HuH-7.5 (cell line): ENCODE measurements around the gene PAPSS2.
A peak's percentile ranks its signal among the peaks of the same experiment; 100 is the strongest.
"Not testable (repeated sequence)": the region's sequence is repeated elsewhere in the genome, so short reads cannot be mapped to it uniquely, and the experiment has no call there.

Source experiments
- DNase-seq: peaks from one replicate; pipeline ENCODE4 v3.0.0; 2011; ENCODE audit warnings: low spot score

PAPSS2 gene

DNA sequence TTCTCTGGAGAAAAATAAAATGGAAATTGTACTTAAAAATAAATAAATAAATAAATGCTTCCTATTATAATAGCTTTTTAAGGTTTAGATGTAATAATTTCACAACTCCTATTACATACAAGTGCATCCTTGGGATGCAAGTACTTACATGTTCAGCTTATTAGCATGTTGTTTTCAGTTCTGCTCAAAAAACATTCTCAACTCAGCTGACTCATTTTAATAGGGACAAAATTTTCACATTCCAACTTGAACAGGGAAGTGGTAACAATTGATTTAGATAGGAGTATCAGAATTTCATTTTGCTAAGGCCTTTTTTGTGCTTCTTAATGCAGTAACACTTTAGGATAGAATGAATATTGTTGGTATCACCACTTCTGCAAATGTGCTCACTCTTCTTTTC, 16.7 kb upstream of the PAPSS2 start:
- DNase-seq = no peak

DNA sequence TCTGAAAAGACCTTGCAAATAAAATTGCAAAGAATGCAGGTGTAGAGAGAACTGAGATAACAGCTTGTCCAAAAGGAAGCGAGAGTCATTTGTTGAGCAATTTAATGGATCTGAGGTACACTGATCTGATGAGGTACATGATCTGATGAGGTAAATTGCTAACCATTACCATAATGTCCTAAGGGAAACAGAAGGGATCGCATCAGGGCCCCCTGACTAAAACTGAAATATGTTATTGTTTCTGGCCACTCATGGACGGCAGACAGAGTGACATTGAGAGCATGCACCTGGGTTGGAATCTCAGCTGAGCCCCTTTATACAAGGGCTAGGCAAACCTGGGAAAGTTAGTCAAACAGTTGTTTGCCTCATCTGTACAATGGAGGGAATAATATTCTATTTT, 15.8 kb upstream of the PAPSS2 start:
- no peak for DNase-seq

DNA sequence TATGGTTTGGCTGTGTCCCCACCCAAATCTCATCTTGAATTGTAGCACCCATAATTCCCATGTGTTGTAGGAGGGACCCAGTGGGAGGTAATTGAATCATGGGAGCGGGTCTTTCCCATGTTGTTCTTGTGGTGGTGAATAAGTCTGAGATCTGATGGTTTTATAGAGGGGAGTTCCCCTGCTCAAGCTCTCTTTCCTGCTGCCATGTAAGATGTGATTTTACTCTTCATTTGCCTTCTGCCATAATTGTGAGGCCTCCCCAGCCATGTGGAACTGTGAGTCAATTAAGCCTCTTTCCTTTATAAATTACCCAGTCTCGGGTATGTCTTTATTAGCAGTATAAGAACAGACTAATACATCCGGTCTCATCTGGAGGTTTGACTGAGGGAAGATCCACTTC, 15.2 kb upstream of the PAPSS2 start:
- not testable (repeated sequence) for DNase-seq

DNA sequence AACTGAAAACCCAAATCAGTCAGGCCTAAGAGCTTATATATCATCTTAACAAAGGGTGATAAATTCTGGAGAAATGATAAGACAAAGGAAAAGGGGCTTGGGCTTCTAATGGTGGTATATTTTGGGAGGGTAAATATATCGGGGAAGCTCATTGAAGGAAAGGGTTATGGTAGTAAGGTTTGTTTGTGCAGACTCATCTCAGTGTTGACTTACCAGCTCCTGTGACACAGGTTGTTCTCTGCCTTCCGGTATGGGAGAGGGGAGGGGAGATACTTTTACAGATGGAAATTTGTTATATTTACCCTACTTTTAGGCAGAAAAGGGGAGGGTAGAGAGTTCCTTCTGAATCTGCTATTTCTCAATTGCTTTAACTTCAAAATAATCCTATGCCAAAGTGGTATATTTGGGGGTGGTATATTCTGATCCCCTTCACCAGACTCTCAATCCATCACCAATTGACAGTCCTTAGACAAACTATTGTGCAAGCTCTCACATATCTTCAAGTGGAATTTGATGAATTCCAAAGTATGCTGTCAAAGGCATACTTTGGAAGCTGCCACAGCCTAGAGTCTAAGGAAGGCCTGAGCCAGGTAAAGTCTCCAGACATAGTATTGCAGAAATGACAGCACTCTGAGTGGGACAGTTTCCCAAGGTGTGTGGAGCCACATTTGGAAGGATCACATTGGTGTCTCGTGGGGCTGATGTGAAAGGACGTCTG, 13.3 kb upstream of the PAPSS2 start:
- no peak for DNase-seq

- DNase-seq = no peak
These were observed 12.7 kb upstream of the PAPSS2 start for GRCh38 chr10:87646935-87647334.

DNA sequence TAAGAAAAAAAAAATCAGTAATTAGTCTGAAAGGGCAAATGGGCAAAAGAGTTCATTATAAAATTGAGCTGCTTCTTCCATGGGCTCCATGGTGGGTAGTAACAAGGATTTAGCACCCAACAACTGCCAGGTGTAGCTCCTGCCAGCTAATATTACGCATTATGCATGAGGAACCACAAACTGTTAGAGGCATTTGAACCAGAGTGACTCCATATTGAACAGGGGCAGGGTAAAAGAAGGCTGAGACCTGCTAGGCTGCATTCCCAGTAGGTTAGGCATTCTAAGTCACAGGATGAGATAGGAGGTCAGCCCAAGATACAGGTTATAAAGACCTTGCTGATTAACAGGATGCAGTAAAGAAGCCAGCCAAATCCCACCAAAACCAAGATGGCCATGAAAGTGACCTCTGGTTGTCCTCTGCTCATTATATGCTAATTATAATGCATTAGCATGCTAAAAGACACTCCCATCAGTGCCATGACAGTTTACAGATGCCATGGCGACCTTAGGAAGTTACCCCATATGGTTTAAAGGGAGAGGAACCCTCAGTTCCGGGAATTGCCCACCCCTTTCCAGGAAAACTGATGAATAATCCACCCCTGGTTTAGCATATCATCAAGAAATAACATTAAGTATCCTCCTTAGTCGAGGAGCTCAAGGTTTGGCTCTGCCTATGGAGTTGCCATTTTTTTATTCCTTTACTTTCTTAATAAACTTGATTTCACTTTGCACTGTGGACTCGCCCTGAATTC, 8.7 kb upstream of the PAPSS2 start:
- no peak for DNase-seq

- no peak for DNase-seq
These were observed 7.9 kb upstream of the PAPSS2 start for GRCh38 chr10:87651801-87652200.

DNA sequence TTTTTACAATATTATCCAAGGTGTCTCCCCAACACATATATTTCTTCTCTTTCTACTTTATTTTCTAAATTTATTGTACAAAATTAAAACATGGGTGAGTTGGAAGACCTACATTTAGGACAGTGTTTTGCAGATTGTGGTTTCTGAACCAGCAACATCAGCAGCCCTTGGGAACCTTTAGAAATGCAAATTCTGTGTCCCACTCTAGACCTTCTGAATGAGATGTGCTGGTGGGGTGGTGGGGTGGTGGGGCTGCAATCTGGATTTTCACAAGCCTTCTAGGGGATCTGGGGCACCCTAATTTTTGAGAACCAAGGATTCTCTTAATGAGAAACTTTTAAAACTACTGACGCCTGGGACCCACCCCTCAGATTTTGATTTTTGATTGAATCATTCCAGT, 7.4 kb upstream of the PAPSS2 start:
- DNase-seq = no peak

GRCh38 chr10:87654212-87654611, 5.5 kb upstream of the PAPSS2 start:
- DNase-seq = no peak

GRCh38 chr10:87656431-87657072, 3.1 kb upstream of the PAPSS2 start:
- DNase-seq = peak; percentile 48

DNA sequence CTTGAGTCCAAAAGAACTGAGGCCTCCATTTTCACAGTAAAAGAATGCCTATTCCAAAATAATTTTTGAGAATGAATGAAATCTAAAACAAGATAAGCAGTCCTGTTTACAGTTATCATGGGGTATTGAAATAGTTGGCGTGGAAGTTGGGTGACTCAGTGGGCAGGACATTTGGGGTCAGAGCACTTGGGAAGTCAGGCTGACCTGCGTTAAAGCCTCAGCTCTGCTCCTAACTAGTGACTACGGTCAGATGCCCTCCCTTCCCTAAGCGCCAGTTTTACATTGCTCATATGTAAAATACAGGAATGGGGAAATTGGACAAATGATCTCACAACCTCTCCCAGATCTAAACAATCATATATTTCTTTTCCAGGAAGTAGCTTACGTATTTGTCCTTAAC, 2.3 kb upstream of the PAPSS2 start:
- no peak for DNase-seq

GRCh38 chr10:87658321-87658795, 1.3 kb upstream of the PAPSS2 start:
- no peak for DNase-seq

DNA sequence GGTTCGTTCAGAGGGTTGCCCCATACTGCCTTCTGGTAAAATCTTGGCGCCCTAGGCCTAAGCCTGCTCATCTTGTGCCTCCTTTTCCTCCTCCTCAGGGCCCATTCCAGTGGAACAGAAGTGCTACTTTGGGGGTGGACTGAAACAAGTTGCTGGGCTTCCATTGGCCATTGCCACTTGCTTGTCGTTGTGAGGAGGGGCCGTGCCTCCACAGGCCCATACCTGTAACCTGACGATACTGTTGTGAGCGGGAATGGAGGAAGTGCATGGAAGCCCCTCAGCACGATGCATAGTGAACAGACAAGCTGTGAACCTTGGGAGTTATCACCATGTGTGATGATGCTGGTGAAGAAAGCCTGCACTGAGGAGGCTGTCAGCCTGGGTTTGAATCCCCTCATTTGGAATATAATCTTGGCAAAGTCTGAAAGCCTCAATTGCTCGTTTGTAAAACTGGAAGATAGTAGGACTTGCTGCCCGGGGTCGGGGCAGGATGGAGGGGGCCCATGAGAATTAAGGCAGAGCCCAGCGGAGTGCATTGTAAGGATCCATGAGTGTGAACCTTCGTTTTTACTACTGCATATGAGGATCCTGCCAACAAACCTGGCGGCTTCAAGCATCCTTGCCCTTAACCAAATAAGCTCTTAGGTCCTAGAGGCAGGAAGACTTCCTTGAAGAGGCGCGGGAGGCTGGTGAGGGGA, 671 bp upstream of the PAPSS2 start:
- no peak for DNase-seq

GRCh38 chr10:87660484-87661133, 931 bp downstream of the PAPSS2 start:
- DNase-seq = no peak

DNA sequence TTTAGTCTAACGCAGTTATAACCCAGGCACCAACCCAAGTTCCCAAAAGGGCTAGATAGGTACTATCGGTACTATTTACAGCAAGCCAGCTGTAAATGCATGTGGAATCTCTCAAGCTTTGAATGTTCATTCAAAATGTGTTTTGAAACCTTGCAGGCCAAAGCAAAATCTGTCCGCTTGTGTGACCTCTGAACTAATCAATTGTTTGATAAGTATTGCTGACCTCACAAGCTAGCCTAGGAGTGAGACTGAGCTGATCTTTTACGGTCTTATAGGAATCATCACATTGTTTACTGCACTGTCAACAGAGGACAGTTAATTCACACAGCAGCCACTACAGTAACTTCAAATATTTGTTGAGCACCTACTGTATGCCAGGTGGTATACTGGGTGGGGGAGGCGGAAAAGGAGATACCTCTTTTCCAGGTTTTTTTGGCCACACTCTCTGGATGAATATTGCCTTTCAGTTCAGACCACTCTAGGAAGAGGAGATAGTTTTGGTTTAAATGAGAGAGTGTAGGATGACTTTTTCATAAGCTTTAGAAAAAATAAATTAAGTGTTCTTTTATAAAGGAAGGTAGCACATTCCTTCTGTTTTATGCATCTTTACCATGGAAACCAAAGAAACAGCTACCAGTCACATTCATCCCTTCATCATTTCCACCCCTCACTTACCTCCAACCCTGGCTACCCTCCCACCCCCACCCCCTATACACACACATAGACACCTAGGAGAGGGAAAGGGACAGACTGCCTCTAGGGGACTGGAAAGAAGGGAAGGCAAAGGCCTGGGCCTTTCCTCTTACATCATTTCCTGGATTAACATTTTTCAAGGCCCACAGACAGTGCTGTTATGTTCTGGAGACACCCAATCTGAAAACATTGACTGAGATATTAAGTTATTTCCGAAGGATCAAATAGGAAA, 2.4 kb downstream of the PAPSS2 start:
- no peak for DNase-seq

DNA sequence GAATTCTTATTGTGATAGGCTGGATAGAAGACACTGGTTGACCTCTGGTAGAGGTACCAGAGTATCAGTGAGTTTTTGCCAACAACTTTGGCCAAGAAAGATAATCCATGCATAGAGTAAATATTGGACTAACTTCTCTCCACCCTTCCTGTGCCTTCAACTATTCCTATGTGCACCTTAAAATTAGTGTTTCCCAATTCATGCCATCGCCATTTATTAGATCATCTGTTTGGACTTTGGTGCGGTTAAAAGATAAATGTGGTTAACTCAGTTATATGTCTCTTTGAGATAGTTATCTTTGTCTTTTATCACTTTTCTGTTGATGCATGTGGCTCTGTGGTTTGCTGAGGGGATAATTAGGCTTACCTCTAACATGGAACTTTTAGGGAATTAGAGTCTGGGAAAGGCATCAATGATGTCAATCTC, 4.6 kb downstream of the PAPSS2 start:
- no peak for DNase-seq

GRCh38 chr10:87667493-87667892, 7.8 kb downstream of the PAPSS2 start:
- no peak for DNase-seq

DNA sequence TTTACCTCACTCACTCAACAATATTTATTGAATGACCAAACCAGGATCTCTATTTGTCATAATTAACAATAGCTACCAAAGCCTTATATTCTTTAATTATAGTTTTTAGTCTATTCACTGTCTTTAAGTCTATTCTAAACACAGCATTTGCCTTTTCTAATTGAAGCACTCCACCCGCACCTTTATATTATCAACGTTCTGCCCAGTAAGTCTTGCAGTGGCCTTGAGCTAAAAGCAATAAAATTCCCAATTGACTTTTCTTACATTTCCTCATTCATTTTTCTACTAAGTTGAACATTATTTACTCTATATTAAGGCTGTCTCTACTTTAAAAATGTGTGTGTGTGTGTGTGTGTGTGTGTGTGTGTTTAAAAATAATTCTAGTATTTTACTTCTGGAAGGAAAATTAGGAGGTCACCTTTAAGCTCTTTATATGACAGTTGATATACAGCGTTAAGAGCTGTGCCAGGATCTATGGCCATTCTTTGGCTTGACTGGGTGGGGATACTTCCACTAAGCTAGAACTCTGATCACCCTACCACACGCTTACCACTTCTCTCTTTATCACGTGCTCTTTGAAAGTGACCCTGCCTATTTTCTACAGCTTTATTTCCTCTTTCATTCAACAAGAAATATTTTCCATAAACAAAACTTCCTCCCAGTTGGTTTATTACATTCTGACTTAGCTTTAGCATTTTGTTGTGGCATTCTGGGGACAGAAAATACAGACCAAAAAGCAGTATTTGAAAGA, 8.8 kb downstream of the PAPSS2 start:
- no peak for DNase-seq

- no peak for DNase-seq
These were observed 10.1 kb downstream of the PAPSS2 start for GRCh38 chr10:87669752-87670151.

GRCh38 chr10:87670586-87670985, 10.9 kb downstream of the PAPSS2 start:
- no peak for DNase-seq
